Prostate gland (tissue), 2 donors: ENCODE measurements around the gene ADM.

Experiments used
- CTCF ChIP-seq, 4 experiments: fragments of 200-600 bp in 2 of 4; fragments of 450-650 bp in 2 of 4; sonication (generic) in 2 of 4; IDR thresholded peaks; 1 replicate in 3 of 4; 2 replicates in 1 of 4; pipeline ENCODE4 v1.5.1; 2016 to 2019; ENCODE audit warnings: antibody characterized with exemption in 4 of 4, mild to moderate bottlenecking in 2 of 4, moderate library complexity in 2 of 4
- POLR2AphosphoS5 ChIP-seq: sonication (generic); formaldehyde crosslinking; IDR thresholded peaks from one replicate; pipeline ENCODE4 v1.6.1; 2017; ENCODE audit warnings: antibody characterized with exemption

GRCh38 chr11:10326012-10326964 lies 21.4 kb downstream of the ADM start:
- TF ChIP-seq CTCF (IDR thresholded peaks at IDR 0.05) (no peak), POLR2AphosphoS5 (no peak)
